ENCODE measurements around the gene SERPINF2. TPM values are rescaled to one million over a fixed set of nuclear protein-coding genes. Genes with fewer than 3 reads are reported as not detected.

SERPINF2 gene
- total and polyA plus RNA-seq, 2 experiments from 2014 or later, result 0.08 TPM; not detected in 1

DNA sequence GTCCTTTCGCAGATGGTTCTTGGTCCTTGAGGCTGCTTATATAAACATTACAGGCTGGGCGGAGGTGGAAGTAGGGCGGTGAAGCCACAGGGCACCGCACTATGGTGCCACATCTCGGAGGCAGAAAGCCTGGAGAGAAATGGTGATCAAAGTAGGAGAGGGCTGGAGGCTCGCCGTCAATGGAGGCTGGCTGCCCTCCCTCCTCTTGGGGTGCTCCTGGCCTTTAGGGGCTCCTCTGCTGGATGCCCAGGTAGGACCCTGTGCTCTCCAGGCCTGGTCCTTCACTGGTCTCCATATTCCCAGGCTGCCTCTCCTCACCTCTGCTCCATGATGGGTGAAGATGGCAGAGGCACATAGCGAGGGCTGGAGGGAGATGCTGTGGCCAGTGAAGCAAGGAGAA lies 30.4 kb upstream of the SERPINF2 start:
- Histone ChIP-seq H3K4me1 (ENCODE audit: insufficient read depth) (peaks cover 33% of the 10 kb centered on the region), H3K27me3 (replicated peaks; ENCODE audit: insufficient read depth) (no peaks in the 10 kb centered on the region), H3K9ac (peak overlapping the region; percentile 73), H3K79me2 (ENCODE audit: insufficient read depth) (peaks cover 40% of the 10 kb centered on the region), H3K36me3 (ENCODE audit: low read depth) (peaks cover 30% of the 10 kb centered on the region), H3K9me3 (ENCODE audit: low read depth) (no peaks in the 10 kb centered on the region), H3K27ac (0 out of 2 replicates have a peak overlapping the region, but pooled peaks have one; percentile 0), H3K4me3 (peak overlapping the region; percentile 94), H3K9me2 (ENCODE audit: insufficient read depth) (no peaks in the 10 kb centered on the region), H3K4me2 (ENCODE audit: unreplicated experiment) (peak overlapping the region; percentile 81), H3F3A (ENCODE audit: insufficient read depth) (peaks cover 34% of the 10 kb centered on the region), H2AFZ (no peak overlapping the region), H4K20me1 (ENCODE audit: insufficient read depth) (peaks cover 21% of the 10 kb centered on the region; the same call in 1 of the 2 replicates)
- in situ Hi-C loops (cut with MboI), result no loop called here
- DNase-seq, result no peak
- WGBS, 2 experiments (ENCODE audit: low coverage in 1 of 2, low lambda C conversion rate in 2 of 2, missing lambda C conversion rate in 2 of 2), result 92 to 93% methylated on average over 8 of the region's 8 CpGs
- TF ChIP-seq EZH2 (IDR thresholded peaks at IDR 0.05; ENCODE audit: insufficient read depth, poor library complexity, severe bottlenecking), result no peak
- no peak for TF ChIP-seq EZH2phosphoT487 (IDR thresholded peaks at IDR 0.05; ENCODE audit: insufficient read depth, low read depth)

DNA sequence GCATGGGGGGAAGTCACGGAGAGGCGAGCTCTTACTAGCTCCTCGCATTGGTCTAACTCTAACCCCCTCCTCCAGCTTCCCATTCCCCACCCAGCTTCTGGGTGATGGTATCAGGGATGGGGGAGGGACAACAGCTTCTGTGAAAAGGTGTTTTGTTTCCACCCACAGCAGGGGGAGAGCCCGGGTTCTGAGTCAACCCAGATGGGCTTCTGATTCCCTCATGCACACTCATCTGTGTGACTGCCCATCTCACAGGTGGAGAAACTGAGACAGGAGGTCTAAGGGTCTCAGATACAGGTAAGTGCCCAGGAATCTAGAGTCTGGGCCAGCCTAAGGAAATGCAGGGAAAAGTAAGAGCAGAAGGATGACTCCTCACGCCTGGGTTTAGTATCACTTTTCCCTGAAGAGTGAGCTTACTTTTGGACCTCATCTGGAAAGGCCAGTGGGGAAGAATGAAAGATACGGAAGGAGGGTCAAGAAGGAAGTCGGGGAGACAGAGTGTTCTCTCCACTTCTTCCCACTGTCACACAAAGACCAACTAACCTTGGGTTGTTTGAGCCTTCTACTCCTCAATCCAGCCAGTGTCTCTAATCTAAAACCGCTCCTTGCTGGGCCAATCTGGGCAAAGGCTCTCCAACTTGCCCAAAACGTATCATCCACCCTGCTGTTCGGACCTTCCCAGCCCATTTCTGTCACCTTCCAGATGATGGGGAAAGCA lies 29.4 kb upstream of the SERPINF2 start:
- DNase-seq, result peak; percentile 32
- in situ Hi-C loops (cut with MboI), result no loop called here
- Histone ChIP-seq H3K9me3 (ENCODE audit: low read depth) (no peaks in the 10 kb centered on the region), H3K4me3 (peak overlapping the region; percentile 94), H3K9ac (peak overlapping the region; percentile 99), H3K9me2 (ENCODE audit: insufficient read depth) (no peaks in the 10 kb centered on the region), H3K79me2 (ENCODE audit: insufficient read depth) (peaks cover 40% of the 10 kb centered on the region), H3K36me3 (ENCODE audit: low read depth) (peaks cover 30% of the 10 kb centered on the region), H2AFZ (no peak overlapping the region), H4K20me1 (ENCODE audit: insufficient read depth) (peaks cover 21% of the 10 kb centered on the region; the same call in 1 of the 2 replicates), H3K27ac (peak overlapping the region; percentile 80), H3K27me3 (replicated peaks; ENCODE audit: insufficient read depth) (no peaks in the 10 kb centered on the region), H3K4me1 (ENCODE audit: insufficient read depth) (peaks cover 41% of the 10 kb centered on the region), H3K4me2 (ENCODE audit: unreplicated experiment) (peak overlapping the region; percentile 96), H3F3A (ENCODE audit: insufficient read depth) (peaks cover 34% of the 10 kb centered on the region)
- WGBS, 2 experiments (ENCODE audit: low coverage in 1 of 2, low lambda C conversion rate in 2 of 2, missing lambda C conversion rate in 2 of 2), result 55 to 59% methylated on average over 10 of the region's 10 CpGs
- TF ChIP-seq EZH2 (IDR thresholded peaks at IDR 0.05; ENCODE audit: insufficient read depth, poor library complexity, severe bottlenecking) (no peak), EZH2phosphoT487 (IDR thresholded peaks at IDR 0.05; ENCODE audit: insufficient read depth, low read depth) (no peak)

DNA sequence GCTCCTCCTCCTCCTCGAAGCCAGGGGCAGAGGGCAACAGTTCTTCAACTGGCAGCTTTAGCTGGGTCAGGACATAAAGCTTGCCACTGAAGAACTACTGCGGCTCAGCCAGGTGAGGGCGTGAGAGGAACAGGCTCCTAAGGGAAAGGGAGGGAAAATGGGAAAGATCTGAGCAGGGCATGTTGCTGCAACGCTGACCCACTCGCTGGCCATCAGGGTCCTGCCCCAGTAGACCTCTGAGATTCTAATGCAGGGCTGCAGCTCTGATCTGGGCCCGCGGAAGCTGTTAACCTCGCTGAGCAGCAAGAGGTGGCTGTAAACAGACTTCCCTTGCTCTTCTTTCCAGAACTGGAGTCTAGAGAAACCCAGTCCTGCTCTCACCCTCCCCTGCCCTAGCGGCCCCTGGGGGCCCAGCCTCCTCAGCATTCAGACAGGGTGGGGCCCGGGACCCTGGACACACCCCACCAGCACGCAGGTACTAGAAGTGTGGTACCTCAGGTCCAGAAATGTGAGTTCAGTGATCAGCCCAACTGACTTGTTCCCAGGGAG lies 28.7 kb upstream of the SERPINF2 start:
- no peaks in the 10 kb centered on the region for H3K9me3 ChIP-seq (ENCODE audit: low read depth)
- H4K20me1 ChIP-seq (ENCODE audit: insufficient read depth), result peaks cover 21% of the 10 kb centered on the region; the same call in 1 of the 2 replicates
- H3K9me2 ChIP-seq (ENCODE audit: insufficient read depth), result no peaks in the 10 kb centered on the region
- 12 to 14% methylated on average over 11 of the region's 11 CpGs for WGBS, 2 experiments (ENCODE audit: low coverage in 1 of 2, low lambda C conversion rate in 2 of 2, missing lambda C conversion rate in 2 of 2)
- peak overlapping the region; percentile 99 for H3K9ac ChIP-seq
- DNase-seq, result peak; percentile 48
- peak overlapping the region; percentile 80 for H3K27ac ChIP-seq
- H3F3A ChIP-seq (ENCODE audit: insufficient read depth), result peaks cover 34% of the 10 kb centered on the region
- H3K4me1 ChIP-seq (ENCODE audit: insufficient read depth), result peaks cover 42% of the 10 kb centered on the region
- no peak for TF ChIP-seq EZH2 (IDR thresholded peaks at IDR 0.05; ENCODE audit: insufficient read depth, poor library complexity, severe bottlenecking)
- TF ChIP-seq EZH2phosphoT487 (IDR thresholded peaks at IDR 0.05; ENCODE audit: insufficient read depth, low read depth), result no peak
- H3K27me3 ChIP-seq (replicated peaks; ENCODE audit: insufficient read depth), result no peaks in the 10 kb centered on the region
- H2AFZ ChIP-seq, result no peak overlapping the region
- H3K36me3 ChIP-seq (ENCODE audit: low read depth), result peaks cover 30% of the 10 kb centered on the region
- H3K4me2 ChIP-seq (ENCODE audit: unreplicated experiment), result peak overlapping the region; percentile 96
- H3K79me2 ChIP-seq (ENCODE audit: insufficient read depth), result peaks cover 40% of the 10 kb centered on the region
- in situ Hi-C loops (cut with MboI), result no loop called here
- peak overlapping the region; percentile 94 for H3K4me3 ChIP-seq

GRCh38 chr17:1714427-1714979 lies 28.2 kb upstream of the SERPINF2 start:
- in situ Hi-C loops (cut with MboI), result no loop called here
- no peaks in the 10 kb centered on the region for H3K27me3 ChIP-seq (replicated peaks; ENCODE audit: insufficient read depth)
- 0 to 2% methylated on average over 13 to 16 of the region's 19 CpGs for WGBS, 2 experiments (ENCODE audit: low coverage in 1 of 2, low lambda C conversion rate in 2 of 2, missing lambda C conversion rate in 2 of 2)
- H3K27ac ChIP-seq, result peak overlapping the region; percentile 98
- DNase-seq, result peak; percentile 100
- H3K79me2 ChIP-seq (ENCODE audit: insufficient read depth), result peaks cover 40% of the 10 kb centered on the region
- peaks cover 21% of the 10 kb centered on the region; the same call in 1 of the 2 replicates for H4K20me1 ChIP-seq (ENCODE audit: insufficient read depth)
- H3K4me3 ChIP-seq, result peak overlapping the region; percentile 94
- TF ChIP-seq EZH2 (IDR thresholded peaks at IDR 0.05; ENCODE audit: insufficient read depth, poor library complexity, severe bottlenecking), result no peak
- TF ChIP-seq EZH2phosphoT487 (IDR thresholded peaks at IDR 0.05; ENCODE audit: insufficient read depth, low read depth), result no peak
- peak overlapping the region; percentile 96 for H3K4me2 ChIP-seq (ENCODE audit: unreplicated experiment)
- H2AFZ ChIP-seq, result no peak overlapping the region
- H3K9ac ChIP-seq, result peak overlapping the region; percentile 99
- no peaks in the 10 kb centered on the region for H3K9me3 ChIP-seq (ENCODE audit: low read depth)
- no peaks in the 10 kb centered on the region for H3K9me2 ChIP-seq (ENCODE audit: insufficient read depth)
- H3K36me3 ChIP-seq (ENCODE audit: low read depth), result peaks cover 30% of the 10 kb centered on the region
- H3K4me1 ChIP-seq (ENCODE audit: insufficient read depth), result peaks cover 42% of the 10 kb centered on the region
- peaks cover 34% of the 10 kb centered on the region for H3F3A ChIP-seq (ENCODE audit: insufficient read depth)
